NT2/D1 (cell line): ENCODE data around the gene TM9SF4.

Experiments used
- SUZ12 ChIP-seq: IDR thresholded peaks from 2 replicates; pipeline ENCODE4 v1.6.1; 2011; ENCODE audit not compliant: insufficient read length, insufficient read depth; ENCODE audit errors: extremely low read depth
- YY1 ChIP-seq: IDR thresholded peaks from 2 replicates; pipeline ENCODE4 v1.6.1; 2011; ENCODE audit not compliant: insufficient read length, insufficient read depth
- ZNF274 ChIP-seq: IDR thresholded peaks from 2 replicates; pipeline ENCODE4 v1.6.1; 2011; ENCODE audit warnings: mild to moderate bottlenecking, low read depth, low read length

- no peak for TF ChIP-seq YY1
- no peak for TF ChIP-seq ZNF274
- TF ChIP-seq SUZ12 = no peak
Measured at GRCh38 chr20:32206760-32207625, 97.5 kb downstream of the TM9SF4 start.
